Measurements from ENCODE around the gene SGTB. TPM values are rescaled to one million over a fixed set of nuclear protein-coding genes. Genes with fewer than 3 reads are reported as not detected.
A peak's percentile ranks its signal among the peaks of the same experiment; 100 is the strongest.

Gene SGTB
- total and polyA plus RNA-seq, 2 experiments from 2014 or later: 8.0 to 12.5 TPM

- no peak for TF ChIP-seq EZH2 (IDR thresholded peaks at IDR 0.05; ENCODE audit: low read depth, unreplicated experiment)
- TF ChIP-seq, protein P1, sequence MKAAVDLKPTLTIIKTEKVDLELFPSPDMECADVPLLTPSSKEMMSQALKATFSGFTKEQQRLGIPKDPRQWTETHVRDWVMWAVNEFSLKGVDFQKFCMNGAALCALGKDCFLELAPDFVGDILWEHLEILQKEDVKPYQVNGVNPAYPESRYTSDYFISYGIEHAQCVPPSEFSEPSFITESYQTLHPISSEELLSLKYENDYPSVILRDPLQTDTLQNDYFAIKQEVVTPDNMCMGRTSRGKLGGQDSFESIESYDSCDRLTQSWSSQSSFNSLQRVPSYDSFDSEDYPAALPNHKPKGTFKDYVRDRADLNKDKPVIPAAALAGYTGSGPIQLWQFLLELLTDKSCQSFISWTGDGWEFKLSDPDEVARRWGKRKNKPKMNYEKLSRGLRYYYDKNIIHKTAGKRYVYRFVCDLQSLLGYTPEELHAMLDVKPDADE (IDR thresholded peaks at IDR 0.05): no peak
- TF ChIP-seq CTCF (conservative IDR thresholded peaks at IDR 0.05; ENCODE audit: low read depth in 2 of 2): no peak
- no peak for TF ChIP-seq STAT1 (IDR thresholded peaks at IDR 0.05; ENCODE audit: unreplicated experiment)
Measured at GRCh38 chr5:65749956-65750355, 28.0 kb upstream of the SGTB start (continued).

- H3K4me2 ChIP-seq: no peak overlapping the region
- H3K27ac ChIP-seq (ENCODE audit: low read depth): peak overlapping the region; percentile 43; the same call in 1 of the 2 replicates
- H3K4me3 ChIP-seq: no peak overlapping the region
- H4K20me1 ChIP-seq (replicated peaks; ENCODE audit: insufficient read depth): peaks cover 56% of the 10 kb centered on the region
- no peak overlapping the region for H2AFZ ChIP-seq
- Mint-ChIP-seq H3K4me1 (peaks cover 13% of the 10 kb centered on the region; the same call in 2 of the 3 replicates), H3K4me3 (no peak overlapping the region), H3K27ac (no peak overlapping the region), H3K36me3 (ENCODE audit: low read depth) (peaks cover 26% of the 10 kb centered on the region), H3K27me3 (ENCODE audit: insufficient read depth, low read depth, poor library complexity) (peaks cover 2% of the 10 kb centered on the region), H3K9me3 (no peaks in the 10 kb centered on the region)
- ATAC-seq (peak; percentile 53), DNase-seq (ENCODE audit: low spot score) (no peak)
- H3K36me3 ChIP-seq (ENCODE audit: insufficient read depth): no peaks in the 10 kb centered on the region
- no peaks in the 10 kb centered on the region for H3F3A ChIP-seq (replicated peaks; ENCODE audit: low read depth)
- no peaks in the 10 kb centered on the region for H3K27me3 ChIP-seq (ENCODE audit: insufficient read depth)
- H3K4me1 ChIP-seq (ENCODE audit: insufficient read depth): peaks cover 5% of the 10 kb centered on the region; the same call in 1 of the 2 replicates
- H3K9me2 ChIP-seq (ENCODE audit: insufficient read depth): no peaks in the 10 kb centered on the region
- H3K79me2 ChIP-seq (replicated peaks; ENCODE audit: insufficient read depth): peaks cover 100% of the 10 kb centered on the region
- TF ChIP-seq CREB1 (CRISPR knock-in tag; IDR thresholded peaks at IDR 0.05; ENCODE audit: low read depth): no peak
- TF ChIP-seq, protein P2, sequence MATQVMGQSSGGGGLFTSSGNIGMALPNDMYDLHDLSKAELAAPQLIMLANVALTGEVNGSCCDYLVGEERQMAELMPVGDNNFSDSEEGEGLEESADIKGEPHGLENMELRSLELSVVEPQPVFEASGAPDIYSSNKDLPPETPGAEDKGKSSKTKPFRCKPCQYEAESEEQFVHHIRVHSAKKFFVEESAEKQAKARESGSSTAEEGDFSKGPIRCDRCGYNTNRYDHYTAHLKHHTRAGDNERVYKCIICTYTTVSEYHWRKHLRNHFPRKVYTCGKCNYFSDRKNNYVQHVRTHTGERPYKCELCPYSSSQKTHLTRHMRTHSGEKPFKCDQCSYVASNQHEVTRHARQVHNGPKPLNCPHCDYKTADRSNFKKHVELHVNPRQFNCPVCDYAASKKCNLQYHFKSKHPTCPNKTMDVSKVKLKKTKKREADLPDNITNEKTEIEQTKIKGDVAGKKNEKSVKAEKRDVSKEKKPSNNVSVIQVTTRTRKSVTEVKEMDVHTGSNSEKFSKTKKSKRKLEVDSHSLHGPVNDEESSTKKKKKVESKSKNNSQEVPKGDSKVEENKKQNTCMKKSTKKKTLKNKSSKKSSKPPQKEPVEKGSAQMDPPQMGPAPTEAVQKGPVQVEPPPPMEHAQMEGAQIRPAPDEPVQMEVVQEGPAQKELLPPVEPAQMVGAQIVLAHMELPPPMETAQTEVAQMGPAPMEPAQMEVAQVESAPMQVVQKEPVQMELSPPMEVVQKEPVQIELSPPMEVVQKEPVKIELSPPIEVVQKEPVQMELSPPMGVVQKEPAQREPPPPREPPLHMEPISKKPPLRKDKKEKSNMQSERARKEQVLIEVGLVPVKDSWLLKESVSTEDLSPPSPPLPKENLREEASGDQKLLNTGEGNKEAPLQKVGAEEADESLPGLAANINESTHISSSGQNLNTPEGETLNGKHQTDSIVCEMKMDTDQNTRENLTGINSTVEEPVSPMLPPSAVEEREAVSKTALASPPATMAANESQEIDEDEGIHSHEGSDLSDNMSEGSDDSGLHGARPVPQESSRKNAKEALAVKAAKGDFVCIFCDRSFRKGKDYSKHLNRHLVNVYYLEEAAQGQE (IDR thresholded peaks at IDR 0.05; ENCODE audit: unreplicated experiment): no peak
- TF ChIP-seq ZNF114 (CRISPR knock-in tag; IDR thresholded peaks at IDR 0.05): no peak
- no peak for TF ChIP-seq ZNF462 (CRISPR knock-in tag; IDR thresholded peaks at IDR 0.05)
- TF ChIP-seq ZNF331 (CRISPR knock-in tag; IDR thresholded peaks at IDR 0.05; ENCODE audit: low read depth): no peak
- TF ChIP-seq JUNB (IDR thresholded peaks at IDR 0.05; ENCODE audit: unreplicated experiment): no peak
- no peak for TF ChIP-seq EZH2phosphoT487 (IDR thresholded peaks at IDR 0.05; ENCODE audit: unreplicated experiment)
- TF ChIP-seq EZH2 (IDR thresholded peaks at IDR 0.05; ENCODE audit: low read depth, unreplicated experiment): no peak
- TF ChIP-seq NANOG (IDR thresholded peaks at IDR 0.05; ENCODE audit: borderline replicate concordance): no peak
- TF ChIP-seq POLR2AphosphoS5 (IDR thresholded peaks at IDR 0.05; ENCODE audit: low read depth): no peak
Measured at GRCh38 chr5:65749221-65749844, 27.4 kb upstream of the SGTB start.

All from GM23338 (cell line).